NCI-H1436 (cell line): ENCODE results near the gene FCN1.

Experiments used
- DNase-seq: peaks from one replicate; lab custom pipeline; 2025; lab: John Stamatoyannopoulos, UW

Gene FCN1

DNA sequence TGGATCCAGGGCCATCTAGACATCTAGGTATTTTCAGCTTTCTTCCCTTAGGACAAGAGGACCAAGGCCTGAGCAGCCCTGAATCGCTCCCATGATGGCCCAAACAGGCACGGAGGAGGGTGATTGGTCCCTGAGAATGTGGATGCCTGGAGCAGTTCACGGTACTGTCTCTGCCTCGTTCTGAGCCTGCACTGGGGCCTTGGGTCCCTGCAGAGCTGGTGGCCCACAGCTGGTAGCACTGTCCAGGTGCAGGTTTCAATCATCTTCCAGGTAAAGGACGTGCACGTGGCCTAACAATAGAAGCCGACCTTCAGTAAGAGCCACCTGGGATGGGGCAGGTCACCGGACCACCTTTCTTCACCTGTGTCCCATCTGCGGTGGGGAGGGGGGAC lies 19.4 kb upstream of the FCN1 start:
- no peak for DNase-seq

DNA sequence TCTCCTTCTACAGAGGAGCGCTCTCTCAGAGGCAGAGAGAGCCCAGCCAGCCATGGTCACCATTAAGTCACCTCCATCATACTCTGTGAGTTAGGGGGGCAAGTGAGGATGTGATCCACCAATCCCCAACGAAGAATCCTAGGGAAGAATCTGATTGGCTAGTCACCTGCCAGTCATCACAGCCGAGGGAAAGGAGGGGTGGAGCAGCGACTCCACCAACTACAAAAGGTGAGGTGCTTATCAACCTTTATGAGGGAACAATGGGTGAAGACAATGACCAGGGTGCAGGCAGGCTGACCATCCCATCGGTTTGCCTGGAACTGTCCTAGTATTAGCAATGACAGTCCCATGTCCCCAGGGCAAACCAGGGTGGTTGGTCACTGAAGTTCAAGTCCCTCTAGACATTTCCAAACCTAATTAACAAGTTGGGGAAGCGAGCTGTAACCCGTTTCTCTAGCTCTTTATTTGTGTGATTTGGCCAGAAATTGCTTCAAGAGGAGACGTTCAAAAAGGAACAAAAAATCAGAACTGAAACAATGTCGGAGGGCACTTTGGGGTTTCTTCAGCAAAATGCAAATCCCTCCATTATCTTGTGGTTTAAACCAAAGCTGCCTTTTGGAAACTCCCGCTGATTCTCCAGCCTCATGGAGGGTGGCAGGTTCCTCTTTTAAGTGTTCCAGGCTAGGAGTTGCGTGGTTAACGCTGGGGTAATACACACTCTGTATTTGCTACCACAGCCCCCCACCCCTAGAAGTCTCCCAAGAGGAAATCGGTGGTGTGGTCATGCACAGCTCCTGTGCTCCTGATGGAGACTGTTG lies 18.8 kb upstream of the FCN1 start:
- DNase-seq: no peak

- DNase-seq: no peak
These were observed 18.1 kb upstream of the FCN1 start for GRCh38 chr9:134935701-134936345.

DNA sequence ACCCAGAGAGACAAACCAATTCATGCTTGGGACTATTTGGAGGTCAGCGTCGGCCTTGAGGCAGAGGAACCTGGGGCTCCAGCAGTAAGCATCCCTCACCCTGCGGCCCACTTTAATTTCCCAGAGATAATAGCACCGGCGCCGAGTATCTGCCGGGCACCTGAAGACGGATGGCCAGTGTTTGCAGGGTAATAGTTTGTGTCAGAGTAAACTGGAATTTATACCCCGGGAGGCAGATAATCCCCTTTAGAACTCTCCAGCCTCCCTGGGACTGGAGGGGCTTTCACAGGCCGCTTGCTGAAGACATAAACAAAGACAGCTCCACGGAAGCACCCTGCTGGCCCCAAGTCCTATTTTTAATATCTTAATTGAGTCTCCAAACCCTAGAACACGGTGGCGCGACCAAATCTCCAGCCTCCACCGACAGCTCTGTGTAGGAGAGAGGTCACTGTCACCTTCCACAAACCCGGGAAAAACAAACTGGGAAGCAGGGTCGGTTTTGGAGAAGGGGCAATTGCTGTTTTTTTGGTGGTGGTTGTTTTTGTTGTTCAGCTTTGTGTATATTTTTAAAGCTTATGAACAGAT lies 17.4 kb upstream of the FCN1 start:
- DNase-seq: no peak

GRCh38 chr9:134933076-134933659 lies 15.5 kb upstream of the FCN1 start:
- DNase-seq: no peak

GRCh38 chr9:134932606-134933005 lies 14.9 kb upstream of the FCN1 start:
- no peak for DNase-seq

DNA sequence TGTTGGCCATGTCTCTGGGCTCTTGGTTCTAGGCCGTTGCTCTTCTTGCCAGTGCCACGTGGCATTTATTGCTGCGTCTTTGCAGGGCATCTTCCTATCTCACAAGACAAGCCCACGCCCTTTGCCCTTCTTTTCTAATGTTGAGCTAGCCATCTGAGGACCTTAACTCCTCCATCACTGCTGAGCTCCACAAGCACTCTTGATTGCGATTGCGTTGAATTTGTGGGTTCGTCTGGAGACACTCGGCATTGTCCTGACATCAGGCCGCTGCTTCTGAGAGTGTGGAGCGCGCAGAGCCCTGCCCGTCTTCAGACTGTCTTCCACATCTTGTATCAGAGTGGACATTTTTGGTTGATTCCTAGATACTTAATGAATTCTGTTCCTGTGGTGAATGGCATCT lies 14.5 kb upstream of the FCN1 start:
- DNase-seq: no peak

- DNase-seq: no peak
These were observed 12.7 kb upstream of the FCN1 start for GRCh38 chr9:134930398-134930797.

GRCh38 chr9:134929193-134930158 lies 11.8 kb upstream of the FCN1 start:
- DNase-seq: no peak

DNA sequence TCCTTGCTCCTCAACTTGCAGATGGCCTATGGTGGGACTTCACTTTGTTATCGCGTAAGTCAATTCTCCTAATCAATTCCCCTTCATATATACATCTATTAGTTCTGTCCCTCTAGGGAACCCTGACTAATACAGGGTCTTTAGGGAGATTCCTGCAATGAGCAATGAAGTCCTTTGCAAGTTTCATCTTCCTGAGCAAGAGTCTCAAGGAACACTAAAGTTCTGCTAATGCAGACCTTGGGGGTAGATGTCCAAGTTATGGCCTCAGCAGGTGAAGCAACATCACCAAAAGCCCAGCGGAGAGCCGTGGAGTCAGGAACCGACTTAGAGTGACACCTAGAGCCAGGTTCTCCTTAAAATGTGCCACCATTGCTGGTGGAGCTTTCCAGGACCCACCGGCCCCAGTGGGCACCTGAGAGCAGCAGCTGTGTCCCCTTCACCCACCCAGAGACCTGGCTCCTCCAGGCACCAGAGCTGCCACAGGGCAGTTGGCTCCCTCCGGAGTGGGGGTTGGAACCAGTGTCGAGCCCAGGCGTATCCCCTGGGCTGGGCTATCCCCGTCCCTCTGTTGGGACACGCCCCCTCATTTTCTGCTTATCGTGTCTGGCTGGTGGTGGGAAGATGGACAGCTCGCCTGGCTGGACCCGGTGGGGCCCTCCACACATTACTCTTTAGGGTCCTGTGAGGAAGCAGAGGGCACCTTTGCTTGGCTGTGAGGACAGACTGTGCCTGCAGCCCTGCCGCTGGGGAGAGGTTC lies 10.9 kb upstream of the FCN1 start:
- no peak for DNase-seq

- DNase-seq: no peak
These were observed 7.3 kb upstream of the FCN1 start for GRCh38 chr9:134925011-134925511.

DNA sequence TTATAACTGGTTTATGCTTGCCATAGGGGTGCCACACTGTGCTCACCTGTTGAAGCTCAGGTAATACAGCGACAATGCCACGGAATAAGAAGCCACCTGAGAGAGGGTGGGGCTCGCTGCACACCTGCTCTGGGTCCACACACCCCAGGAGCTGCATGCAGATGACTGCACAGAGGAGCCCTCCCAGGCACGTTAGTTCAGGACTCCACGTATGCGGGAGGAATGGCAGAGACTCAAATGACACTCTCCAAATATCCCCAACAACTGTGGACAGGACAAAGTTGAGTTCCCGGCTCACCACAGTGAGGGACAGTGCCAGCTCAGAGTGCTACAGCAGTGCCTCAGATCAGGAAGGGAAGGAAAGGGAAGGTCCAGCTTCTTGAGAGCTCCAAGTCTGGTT lies 5.8 kb upstream of the FCN1 start:
- DNase-seq: no peak

DNA sequence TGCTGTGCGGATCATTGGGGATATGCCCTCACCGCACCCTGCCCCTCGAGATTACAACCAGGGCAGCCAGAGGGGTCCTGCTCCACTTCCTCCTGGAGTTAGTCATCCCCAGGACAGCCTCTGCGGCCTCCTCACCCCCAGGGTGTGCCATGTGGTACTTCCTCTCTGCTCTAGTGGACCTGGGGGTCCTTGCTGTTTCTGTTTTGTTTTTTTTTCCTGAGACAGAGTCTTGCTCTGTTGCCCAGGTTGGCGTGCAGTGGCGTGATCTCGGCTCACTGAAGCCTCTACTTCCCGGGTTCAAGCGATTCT lies 5.2 kb upstream of the FCN1 start:
- no peak for DNase-seq

- DNase-seq: no peak
These were observed 4.6 kb upstream of the FCN1 start for GRCh38 chr9:134922066-134922931.

DNA sequence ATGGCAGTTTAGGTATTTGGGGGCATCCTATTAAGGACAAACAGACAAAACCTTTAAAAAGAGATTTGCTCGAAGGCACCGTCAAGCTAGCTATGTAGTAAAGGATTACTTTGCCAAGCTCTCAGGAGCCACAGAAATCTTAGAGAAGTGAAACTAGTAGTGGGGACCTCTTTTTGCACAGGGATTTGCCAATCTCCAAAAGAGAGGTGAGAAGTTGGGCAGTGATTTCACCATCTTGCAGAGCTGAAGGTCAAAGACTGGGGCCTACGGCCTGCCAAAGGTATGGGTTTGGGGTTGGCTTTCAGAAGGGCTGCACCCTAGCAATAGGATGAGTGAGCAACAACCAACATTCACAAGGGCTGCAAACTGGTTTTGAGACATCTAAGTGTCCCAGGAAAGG lies 1.6 kb upstream of the FCN1 start:
- no peak for DNase-seq

DNA sequence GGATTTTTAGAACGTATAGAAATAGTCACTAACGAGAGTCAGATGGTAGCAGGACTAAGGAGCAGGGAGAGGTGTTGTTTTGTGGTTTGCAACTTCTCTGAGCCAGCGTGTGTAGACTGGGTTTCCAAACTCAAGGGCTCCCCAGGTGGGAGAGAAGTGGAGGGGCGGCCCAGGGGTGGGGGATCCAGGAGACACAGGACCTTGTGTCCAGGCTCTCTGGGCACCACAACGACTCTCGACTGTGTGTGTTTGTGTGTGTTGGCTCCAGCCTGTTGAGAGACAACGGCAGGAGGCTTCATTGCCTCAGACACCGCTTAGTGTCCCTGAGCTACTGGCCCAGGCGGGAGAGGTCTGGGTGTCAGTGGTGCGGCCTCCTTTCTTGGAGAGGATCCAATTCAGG lies 934 bp upstream of the FCN1 start:
- DNase-seq: no peak

DNA sequence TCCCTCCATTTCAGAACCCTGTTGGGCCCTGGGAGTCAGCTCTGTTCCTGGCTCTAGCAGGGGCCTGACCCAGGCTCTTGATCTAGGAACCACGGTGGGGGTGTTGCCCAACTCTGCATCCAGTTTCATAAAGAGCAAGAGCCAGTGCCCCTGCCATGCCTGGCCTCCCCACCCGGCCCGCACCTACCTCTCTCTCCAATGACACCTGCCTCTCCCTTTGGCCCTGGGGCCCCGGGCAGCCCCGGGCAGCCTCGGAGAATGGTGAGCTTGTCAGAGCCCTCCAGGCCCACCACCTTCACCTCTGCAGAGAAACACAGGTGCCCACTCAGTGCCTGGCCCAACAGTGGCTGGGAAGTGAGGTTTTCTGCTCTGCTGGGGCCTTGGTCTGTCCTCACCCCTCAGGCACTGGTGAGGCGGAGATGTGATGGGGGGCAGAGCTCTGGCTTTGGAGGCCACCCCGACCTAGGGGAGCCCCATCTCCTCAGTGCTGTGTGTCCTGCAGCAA lies 1.5 kb downstream of the FCN1 start:
- DNase-seq: no peak

- no peak for DNase-seq
These were observed 2.4 kb downstream of the FCN1 start for GRCh38 chr9:134915046-134915985.

DNA sequence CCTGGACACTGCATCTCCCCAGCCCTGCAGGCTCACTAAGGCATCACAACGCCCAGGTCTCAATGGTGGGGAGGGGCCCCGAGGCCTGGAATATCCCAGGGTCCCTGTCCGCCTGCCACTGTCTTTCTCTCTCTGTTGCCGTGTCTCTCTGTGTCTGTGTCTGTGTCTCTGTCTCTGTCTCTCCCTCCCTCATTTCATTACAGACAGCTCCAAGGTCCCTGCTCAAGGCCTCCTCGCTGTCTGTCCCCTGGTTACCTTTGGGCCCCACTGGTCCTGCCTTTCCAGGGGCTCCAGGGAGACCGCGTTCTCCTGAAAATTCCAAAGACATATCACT lies 3.2 kb downstream of the FCN1 start:
- DNase-seq: no peak
